OCI-LY7 (cell line): ENCODE data around the gene SPECC1. TPM values are rescaled to one million over a fixed set of nuclear protein-coding genes. Genes with fewer than 3 reads are reported as not detected.

Experiments used
- BruUV-seq: library from RNA; stranded (reverse); fragments of 400-500 nt; replicated peaks from 2 replicates; lab custom pipeline; 2021; lab: Mats Ljungman, UMichigan
- CTCF ChIA-PET: fragments of 300-600 bp; sonication (Branson Sonifier 250); formaldehyde crosslinking; loops from one replicate; lab custom pipeline; 2022; ENCODE audit warnings: antibody characterized with exemption; ENCODE audit not compliant: unreplicated experiment; lab: Charles Lee
- POLR2A ChIA-PET: fragments of 300-600 bp; sonication (Branson Sonifier 250); formaldehyde crosslinking; loops from one replicate; lab custom pipeline; 2022; ENCODE audit warnings: antibody characterized with exemption; lab: Charles Lee
- DNase-seq: peaks from one replicate; pipeline ENCODE4 v3.0.0-alpha.2; 2015; ENCODE audit warnings: low spot score
- H2AFZ ChIP-seq: fragments of 200-600 bp; sonication (generic), shearing (Covaris generic); 2 replicates; pipeline ENCODE4 v1.6.1; 2014; ENCODE audit warnings: mild to moderate bottlenecking, antibody characterized with exemption, low read length, moderate library complexity
- H3K27ac ChIP-seq: fragments of 200-600 bp; sonication (generic); 2 replicates; pipeline ENCODE4 v1.5.1; 2014; ENCODE audit warnings: mixed run types, low read depth, mild to moderate bottlenecking, moderate library complexity, low read length, inconsistent platforms; ENCODE audit not compliant: poor library complexity, severe bottlenecking
- H3K36me3 ChIP-seq: fragments of 200-600 bp; sonication (generic); 2 replicates; pipeline ENCODE4 v1.6.1; 2014; ENCODE audit warnings: mild to moderate bottlenecking, antibody characterized with exemption, low read length, moderate library complexity, mixed read lengths; ENCODE audit not compliant: insufficient read depth
- H3K4me1 ChIP-seq: fragments of 200-600 bp; sonication (generic); 2 replicates; pipeline ENCODE4 v1.5.1; 2014; ENCODE audit warnings: mild to moderate bottlenecking, low read length; ENCODE audit not compliant: insufficient read depth, poor library complexity, severe bottlenecking
- H3K4me2 ChIP-seq: fragments of 200-600 bp; sonication (generic); 2 replicates; pipeline ENCODE4 v1.6.1; 2014; ENCODE audit warnings: mild to moderate bottlenecking, low read length
- H3K4me3 ChIP-seq: fragments of 200-600 bp; sonication (generic); 2 replicates; pipeline ENCODE4 v1.5.1; 2014; ENCODE audit warnings: mild to moderate bottlenecking, low read depth, low read length; ENCODE audit not compliant: poor library complexity, severe bottlenecking
- H3K79me2 ChIP-seq: fragments of 200-600 bp; sonication (generic); 2 replicates; pipeline ENCODE4 v1.6.1; 2016; ENCODE audit warnings: low read depth, mild to moderate bottlenecking, low read length, moderate library complexity, mixed read lengths; ENCODE audit not compliant: insufficient read depth
- H3K9me2 ChIP-seq: fragments of 200-600 bp; sonication (generic); 2 replicates; pipeline ENCODE4 v1.6.1; 2016; ENCODE audit warnings: mild to moderate bottlenecking, low read length, mixed read lengths; ENCODE audit not compliant: insufficient read depth
- H3K9me3 ChIP-seq: fragments of 200-600 bp; sonication (generic); 2 replicates; pipeline ENCODE4 v1.6.1; 2014; ENCODE audit warnings: mild to moderate bottlenecking, mixed run types, low read length, mixed read lengths
- H4K20me1 ChIP-seq: fragments of 200-600 bp; sonication (generic); 2 replicates; pipeline ENCODE4 v1.6.1; 2014; ENCODE audit warnings: mild to moderate bottlenecking, antibody characterized with exemption, low read length, moderate library complexity, mixed read lengths; ENCODE audit not compliant: insufficient read depth
- EZH2phosphoT487 ChIP-seq: fragments of 200-600 bp; sonication (generic); IDR thresholded peaks from 2 replicates; pipeline ENCODE4 v1.6.1; 2018; ENCODE audit warnings: low read depth, borderline replicate concordance, mild to moderate bottlenecking, mixed run types, antibody characterized with exemption, low read length, moderate library complexity, mixed read lengths
- intact Hi-C: fragments of 100-400 bp; cut with micrococcal nuclease; formaldehyde crosslinking; loops from one replicate; pipeline ENCODE4 v1.10.0; 2022; ENCODE audit not compliant: unreplicated experiment
- total RNA-seq, 2 experiments: library from RNA; depleted of rRNA in 1 of 2; stranded (reverse); fragments of >200 nt in 1 of 2; shearing (Covaris generic) in 1 of 2; gene quantifications; 2 replicates each; pipeline ENCODE4 v1.2.3, GENCODE V29; 2014 to 2022
- TF ChIP-seq, protein P1 (sequence below): fragments of 200-600 bp; sonication (generic); conservative IDR thresholded peaks from 2 replicates; pipeline ENCODE4 v1.5.1; 2014; ENCODE audit warnings: mild to moderate bottlenecking, antibody characterized with exemption, low read length, moderate library complexity, mixed read lengths

Gene SPECC1
- total RNA-seq, 2 experiments from 2014 or later, result 0.47 to 2.8 TPM

DNA sequence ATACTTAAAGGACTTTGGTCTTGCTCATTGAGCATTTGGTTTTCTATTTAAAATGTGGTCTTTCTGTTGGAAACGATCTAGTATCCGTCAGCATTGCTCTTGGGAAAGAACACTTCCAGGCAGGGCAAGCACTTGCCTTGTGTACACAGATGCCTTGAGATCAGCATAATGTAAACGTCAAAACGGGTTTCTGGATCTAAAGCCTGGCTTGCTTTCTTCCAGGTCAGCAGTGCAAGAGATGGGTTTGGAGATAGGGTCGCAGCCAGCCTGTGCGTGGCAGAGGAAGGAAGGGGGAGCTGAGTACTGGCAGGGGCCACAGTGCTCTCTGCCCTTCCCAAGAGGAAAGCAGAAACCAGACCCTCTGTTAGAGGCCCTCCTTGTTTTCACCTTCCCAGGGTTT, 282.7 kb downstream of the SPECC1 start:
- no peak overlapping the region for H3K27ac ChIP-seq
- POLR2A ChIA-PET, result no interaction called here
- no peak overlapping the region for H3K4me2 ChIP-seq
- no peaks in the 10 kb centered on the region for H3K9me3 ChIP-seq
- no peaks in the 10 kb centered on the region for H3K36me3 ChIP-seq
- CTCF ChIA-PET, result no interaction called here
- no peak overlapping the region for H3K4me3 ChIP-seq
- TF ChIP-seq, protein P1, sequence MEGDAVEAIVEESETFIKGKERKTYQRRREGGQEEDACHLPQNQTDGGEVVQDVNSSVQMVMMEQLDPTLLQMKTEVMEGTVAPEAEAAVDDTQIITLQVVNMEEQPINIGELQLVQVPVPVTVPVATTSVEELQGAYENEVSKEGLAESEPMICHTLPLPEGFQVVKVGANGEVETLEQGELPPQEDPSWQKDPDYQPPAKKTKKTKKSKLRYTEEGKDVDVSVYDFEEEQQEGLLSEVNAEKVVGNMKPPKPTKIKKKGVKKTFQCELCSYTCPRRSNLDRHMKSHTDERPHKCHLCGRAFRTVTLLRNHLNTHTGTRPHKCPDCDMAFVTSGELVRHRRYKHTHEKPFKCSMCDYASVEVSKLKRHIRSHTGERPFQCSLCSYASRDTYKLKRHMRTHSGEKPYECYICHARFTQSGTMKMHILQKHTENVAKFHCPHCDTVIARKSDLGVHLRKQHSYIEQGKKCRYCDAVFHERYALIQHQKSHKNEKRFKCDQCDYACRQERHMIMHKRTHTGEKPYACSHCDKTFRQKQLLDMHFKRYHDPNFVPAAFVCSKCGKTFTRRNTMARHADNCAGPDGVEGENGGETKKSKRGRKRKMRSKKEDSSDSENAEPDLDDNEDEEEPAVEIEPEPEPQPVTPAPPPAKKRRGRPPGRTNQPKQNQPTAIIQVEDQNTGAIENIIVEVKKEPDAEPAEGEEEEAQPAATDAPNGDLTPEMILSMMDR, result no peak
- no peak for TF ChIP-seq EZH2phosphoT487
- H2AFZ ChIP-seq, result no peak overlapping the region
- DNase-seq, result no peak
- intact Hi-C loops, result no loop called here
- H3K79me2 ChIP-seq, result no peaks in the 10 kb centered on the region
- H3K4me1 ChIP-seq, result no peaks in the 10 kb centered on the region
- no peaks in the 10 kb centered on the region for H3K9me2 ChIP-seq
- BruUV-seq, result no TSS peak
- no peaks in the 10 kb centered on the region for H4K20me1 ChIP-seq

DNA sequence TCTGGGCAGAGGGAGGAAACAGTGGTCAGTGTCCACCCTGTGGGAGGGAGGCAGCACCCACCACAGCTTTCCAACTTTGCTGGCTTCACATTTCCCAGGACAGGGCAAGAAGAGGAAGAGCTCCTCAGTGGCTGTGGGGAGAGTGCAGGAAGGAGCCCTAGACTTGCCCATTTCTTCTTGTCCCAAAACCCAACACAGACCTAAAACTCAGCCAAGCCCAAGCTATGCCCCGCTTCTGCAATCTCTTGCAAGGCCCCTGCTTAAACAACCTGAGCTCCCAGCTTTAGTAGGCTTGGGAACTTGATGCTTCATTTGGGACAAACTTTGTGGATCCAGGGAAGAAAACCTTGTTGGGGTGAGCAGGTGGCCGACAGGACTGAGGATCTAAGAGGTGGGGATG, 284.3 kb downstream of the SPECC1 start:
- intact Hi-C loops, result no loop called here
- no peak overlapping the region for H2AFZ ChIP-seq
- no peaks in the 10 kb centered on the region for H3K4me1 ChIP-seq
- CTCF ChIA-PET, result no interaction called here
- POLR2A ChIA-PET, result no interaction called here
- H3K79me2 ChIP-seq, result no peaks in the 10 kb centered on the region
- H3K4me2 ChIP-seq, result no peak overlapping the region
- H3K9me3 ChIP-seq, result no peaks in the 10 kb centered on the region
- H3K36me3 ChIP-seq, result no peaks in the 10 kb centered on the region
- H3K4me3 ChIP-seq, result no peak overlapping the region
- no peak overlapping the region for H3K27ac ChIP-seq
- no TSS peak for BruUV-seq
- H4K20me1 ChIP-seq, result no peaks in the 10 kb centered on the region
- DNase-seq, result no peak
- no peaks in the 10 kb centered on the region for H3K9me2 ChIP-seq
- TF ChIP-seq EZH2phosphoT487, result no peak
- TF ChIP-seq, protein P1, result no peak

DNA sequence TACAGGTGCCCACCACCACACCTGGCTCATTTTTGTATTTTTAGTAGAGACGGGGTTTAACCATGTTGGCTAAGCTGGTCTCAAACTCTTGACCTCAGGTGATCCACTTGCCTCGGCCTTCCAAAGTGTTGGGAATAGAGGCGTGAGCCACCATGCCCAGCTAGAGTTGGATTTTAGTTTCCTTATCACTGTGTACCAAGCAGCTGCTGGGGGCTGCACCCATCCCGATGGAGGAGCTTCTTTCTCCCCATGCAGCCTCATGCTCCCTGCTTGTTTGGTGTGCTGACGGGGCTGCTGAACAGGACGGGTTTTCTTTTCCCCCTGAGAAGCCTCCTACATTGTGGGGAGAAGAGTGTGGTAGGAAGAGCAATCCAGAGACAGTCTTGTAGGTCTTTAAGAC, 285.0 kb downstream of the SPECC1 start:
- no peaks in the 10 kb centered on the region for H3K4me1 ChIP-seq
- intact Hi-C loops, result no loop called here
- CTCF ChIA-PET, result no interaction called here

More for the DNA sequence above, 285.0 kb downstream of the SPECC1 start:
- H4K20me1 ChIP-seq, result no peaks in the 10 kb centered on the region
- H3K9me3 ChIP-seq, result no peaks in the 10 kb centered on the region
- H3K4me2 ChIP-seq, result no peak overlapping the region
- H3K36me3 ChIP-seq, result no peaks in the 10 kb centered on the region
- POLR2A ChIA-PET, result no interaction called here
- H3K27ac ChIP-seq, result no peak overlapping the region
- H3K79me2 ChIP-seq, result no peaks in the 10 kb centered on the region
- no peak overlapping the region for H3K4me3 ChIP-seq
- no peaks in the 10 kb centered on the region for H3K9me2 ChIP-seq
- BruUV-seq, result no TSS peak
- TF ChIP-seq, protein P1, result no peak
- TF ChIP-seq EZH2phosphoT487, result no peak
- no peak for DNase-seq
- no peak overlapping the region for H2AFZ ChIP-seq
